ENCODE measurements around the gene ACTR2.

The ACTR2 gene

GRCh38 chr2:65281627-65282351 lies 54.2 kb downstream of the ACTR2 start:
- DNase-seq = no peak

GRCh38 chr2:65282477-65283053 lies 54.9 kb downstream of the ACTR2 start:
- no peak for DNase-seq

GRCh38 chr2:65287364-65287763 lies 59.7 kb downstream of the ACTR2 start:
- no peak for DNase-seq

GRCh38 chr2:65291216-65292105 lies 63.8 kb downstream of the ACTR2 start:
- no peak for DNase-seq

GRCh38 chr2:65292106-65292400 lies 64.4 kb downstream of the ACTR2 start:
- no peak for DNase-seq

- no peak for DNase-seq
Measured at GRCh38 chr2:65292461-65293011, 64.9 kb downstream of the ACTR2 start.

GRCh38 chr2:65293376-65293775 lies 65.7 kb downstream of the ACTR2 start:
- no peak for DNase-seq

GRCh38 chr2:65294136-65294535 lies 66.5 kb downstream of the ACTR2 start:
- no peak for DNase-seq

- DNase-seq = no peak
Measured at GRCh38 chr2:65294701-65295100, 67.1 kb downstream of the ACTR2 start.

GRCh38 chr2:65296971-65297370 lies 69.3 kb downstream of the ACTR2 start:
- DNase-seq = no peak

- no peak for DNase-seq
Measured at GRCh38 chr2:65297544-65297943, 69.9 kb downstream of the ACTR2 start.

GRCh38 chr2:65298089-65298488 lies 70.5 kb downstream of the ACTR2 start:
- no peak for DNase-seq

- no peak for DNase-seq
Measured at GRCh38 chr2:65299246-65299645, 71.6 kb downstream of the ACTR2 start.

- no peak for DNase-seq
Measured at GRCh38 chr2:65300134-65300760, 72.6 kb downstream of the ACTR2 start.

GRCh38 chr2:65300761-65301711 lies 73.4 kb downstream of the ACTR2 start:
- peak; percentile 17 for DNase-seq

- no peak for DNase-seq
Measured at GRCh38 chr2:65305934-65306333, 78.3 kb downstream of the ACTR2 start.

- DNase-seq = no peak
Measured at GRCh38 chr2:65309699-65310098, 82.1 kb downstream of the ACTR2 start.

GRCh38 chr2:65311049-65311448 lies 83.4 kb downstream of the ACTR2 start:
- DNase-seq = no peak

GRCh38 chr2:65311596-65311995 lies 84.0 kb downstream of the ACTR2 start:
- DNase-seq = no peak

- no peak for DNase-seq
Measured at GRCh38 chr2:65313126-65313953, 85.7 kb downstream of the ACTR2 start.

- no peak for DNase-seq
Measured at GRCh38 chr2:65313954-65314256, 86.3 kb downstream of the ACTR2 start.
